Measurements from ENCODE around the gene ETV4. TPM values are rescaled to one million over a fixed set of nuclear protein-coding genes. Genes with fewer than 3 reads are reported as not detected.

Gene ETV4
- total RNA-seq, 1 donor from 2014 or later: 7.9 TPM

- DNase-seq (ENCODE audit: low read depth): no peak
These were observed 27.6 kb upstream of the ETV4 start for GRCh38 chr17:43573579-43574321.

GRCh38 chr17:43572368-43572980 is 26.3 kb upstream of the ETV4 start:
- DNase-seq (ENCODE audit: low read depth): no peak

DNA sequence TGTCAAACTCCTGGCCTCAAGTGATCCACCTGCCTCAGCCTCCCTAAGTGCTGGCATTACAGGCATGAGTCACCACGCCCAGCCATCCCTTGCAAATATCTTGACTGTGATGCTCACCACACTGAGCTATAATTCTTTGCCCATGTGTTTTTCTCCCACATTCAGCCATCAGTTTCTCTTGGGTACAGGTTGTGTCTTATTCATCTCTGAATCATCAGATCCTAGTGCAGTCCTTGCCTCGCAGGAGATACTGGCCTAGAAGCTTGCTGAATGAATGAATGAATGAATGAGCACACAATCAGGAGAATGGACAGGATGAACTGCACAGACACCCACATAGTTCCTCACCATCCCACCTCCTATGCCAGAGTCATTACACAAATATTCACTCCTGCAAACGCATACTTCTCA is 24.4 kb upstream of the ETV4 start:
- peak; percentile 54 for DNase-seq (ENCODE audit: low read depth)

DNA sequence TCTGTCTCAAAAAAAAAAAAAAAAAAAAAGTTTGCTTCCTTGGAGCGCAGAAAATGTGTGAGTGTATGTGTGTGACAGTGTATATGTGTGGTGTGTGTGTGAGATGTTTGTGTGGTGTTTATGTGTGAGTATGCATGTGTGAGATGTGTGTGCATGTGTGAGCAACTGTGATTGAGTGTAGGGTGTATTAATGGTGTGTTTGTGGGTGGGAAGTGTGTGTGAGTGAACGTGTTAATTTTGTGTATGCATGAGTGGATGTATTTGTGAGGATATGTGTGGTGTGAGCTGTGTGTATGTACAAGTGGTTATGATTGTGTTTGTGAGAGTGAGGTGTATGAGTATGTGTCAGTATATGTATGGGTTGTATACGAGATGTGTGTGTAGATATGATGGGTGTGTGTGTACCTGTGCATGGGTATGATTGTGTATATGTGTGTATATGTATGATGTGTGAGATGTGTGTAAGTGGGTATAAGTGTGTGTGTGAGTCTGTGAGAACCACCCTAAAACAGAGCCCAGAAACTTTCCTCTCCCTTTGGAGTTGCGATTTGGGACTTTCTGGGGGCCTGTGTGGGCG is 22.5 kb upstream of the ETV4 start:
- no peak for DNase-seq (ENCODE audit: low read depth)

GRCh38 chr17:43563600-43564594 is 17.8 kb upstream of the ETV4 start:
- no peak for DNase-seq (ENCODE audit: low read depth)

DNA sequence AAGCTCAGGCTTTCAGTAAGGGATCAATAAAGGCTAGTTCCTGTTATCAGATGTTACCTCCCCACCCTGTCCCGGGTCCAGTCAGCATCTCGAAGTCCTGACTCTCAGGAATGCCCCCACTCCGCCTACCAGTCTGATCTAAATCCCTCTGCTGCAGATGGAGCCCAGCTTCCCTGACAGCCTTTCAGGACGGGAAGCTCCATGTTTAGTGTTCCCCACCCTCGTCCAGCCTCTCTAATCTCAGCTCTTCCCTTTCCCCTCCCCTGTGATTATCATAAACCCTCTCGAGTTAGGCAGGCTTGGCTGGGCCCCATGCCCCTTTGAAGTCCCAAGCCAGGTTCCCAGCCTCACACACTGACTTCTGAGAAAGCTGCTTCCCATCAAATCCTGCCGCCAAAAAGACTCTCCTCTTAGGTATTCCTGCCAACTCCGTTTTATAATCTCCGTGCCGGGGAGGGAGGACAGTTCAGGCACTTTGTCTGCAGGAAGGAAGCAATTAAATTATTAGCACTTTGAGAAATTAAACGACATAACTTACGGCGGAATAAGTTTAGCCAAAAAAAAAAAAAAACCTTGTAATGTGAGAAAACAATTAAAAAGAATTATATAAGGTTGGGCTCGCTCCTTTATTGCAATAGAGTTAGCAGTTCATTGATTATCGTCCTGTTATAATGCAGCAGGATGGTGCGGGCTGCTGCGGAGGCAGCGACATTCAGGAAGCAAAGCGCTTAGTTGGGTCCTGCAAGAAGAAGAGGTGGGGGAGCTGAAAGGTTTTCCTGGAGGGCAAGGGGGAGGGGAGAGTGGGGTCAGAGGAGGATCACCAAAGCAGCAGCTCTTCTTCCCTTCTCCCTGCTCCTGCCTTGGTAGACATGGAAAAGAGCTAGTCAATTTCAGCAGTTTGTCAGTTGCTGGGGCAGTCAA is 16.8 kb upstream of the ETV4 start:
- DNase-seq (ENCODE audit: low read depth): no peak

- DNase-seq (ENCODE audit: low read depth): no peak
These were observed 14.6 kb upstream of the ETV4 start for GRCh38 chr17:43560461-43561427.

- no peak for DNase-seq (ENCODE audit: low read depth)
These were observed 13.1 kb upstream of the ETV4 start for GRCh38 chr17:43559161-43559816.

- no peak for DNase-seq (ENCODE audit: low read depth)
These were observed 12.6 kb upstream of the ETV4 start for GRCh38 chr17:43558805-43559160.

DNA sequence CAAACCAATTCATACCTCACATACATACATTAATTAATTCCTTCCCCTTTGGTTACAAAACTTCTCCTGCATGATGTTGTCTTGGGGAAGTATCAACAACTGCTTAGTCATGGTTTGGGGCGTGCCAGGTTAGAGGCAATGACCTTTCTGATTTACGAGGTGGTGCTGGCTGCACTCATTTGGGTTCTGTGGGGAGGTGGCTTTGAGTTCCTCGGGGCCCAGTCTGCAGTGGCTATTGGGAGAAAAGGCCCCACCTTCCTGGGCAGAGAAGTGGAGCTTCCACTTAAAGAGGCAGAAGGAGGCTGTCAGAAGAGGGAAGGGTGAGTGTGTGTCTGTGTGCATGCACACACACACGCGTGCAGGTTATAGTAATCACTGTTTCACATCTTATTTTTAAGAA is 10.2 kb upstream of the ETV4 start:
- DNase-seq (ENCODE audit: low read depth): peak; percentile 33

GRCh38 chr17:43554857-43555256 is 8.7 kb upstream of the ETV4 start:
- DNase-seq (ENCODE audit: low read depth): no peak

GRCh38 chr17:43553573-43553972 is 7.4 kb upstream of the ETV4 start:
- no peak for DNase-seq (ENCODE audit: low read depth)

- DNase-seq (ENCODE audit: low read depth): no peak
These were observed 6.2 kb upstream of the ETV4 start for GRCh38 chr17:43552229-43552837.

DNA sequence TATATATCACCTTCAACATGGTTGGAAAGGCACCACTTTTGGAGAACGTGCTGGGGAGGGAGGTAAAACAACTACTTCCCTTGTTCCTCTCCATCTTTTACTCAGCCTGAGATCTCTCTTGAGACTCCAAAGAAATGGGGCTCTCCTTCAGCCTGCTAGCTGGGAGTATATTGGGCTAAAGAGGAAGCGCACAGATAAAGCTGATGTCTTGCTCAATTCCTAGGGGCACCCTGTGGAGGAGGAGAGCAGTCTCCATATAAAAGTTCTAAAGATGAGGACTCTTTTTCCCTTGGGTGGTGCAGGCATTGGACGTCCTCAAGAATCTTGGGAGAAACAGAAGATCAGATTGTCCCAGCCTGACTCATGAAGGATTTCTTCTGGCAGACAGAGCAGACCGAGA is 4.6 kb upstream of the ETV4 start:
- DNase-seq (ENCODE audit: low read depth): no peak

- DNase-seq (ENCODE audit: low read depth): no peak
These were observed 3.4 kb upstream of the ETV4 start for GRCh38 chr17:43549496-43549895.

DNA sequence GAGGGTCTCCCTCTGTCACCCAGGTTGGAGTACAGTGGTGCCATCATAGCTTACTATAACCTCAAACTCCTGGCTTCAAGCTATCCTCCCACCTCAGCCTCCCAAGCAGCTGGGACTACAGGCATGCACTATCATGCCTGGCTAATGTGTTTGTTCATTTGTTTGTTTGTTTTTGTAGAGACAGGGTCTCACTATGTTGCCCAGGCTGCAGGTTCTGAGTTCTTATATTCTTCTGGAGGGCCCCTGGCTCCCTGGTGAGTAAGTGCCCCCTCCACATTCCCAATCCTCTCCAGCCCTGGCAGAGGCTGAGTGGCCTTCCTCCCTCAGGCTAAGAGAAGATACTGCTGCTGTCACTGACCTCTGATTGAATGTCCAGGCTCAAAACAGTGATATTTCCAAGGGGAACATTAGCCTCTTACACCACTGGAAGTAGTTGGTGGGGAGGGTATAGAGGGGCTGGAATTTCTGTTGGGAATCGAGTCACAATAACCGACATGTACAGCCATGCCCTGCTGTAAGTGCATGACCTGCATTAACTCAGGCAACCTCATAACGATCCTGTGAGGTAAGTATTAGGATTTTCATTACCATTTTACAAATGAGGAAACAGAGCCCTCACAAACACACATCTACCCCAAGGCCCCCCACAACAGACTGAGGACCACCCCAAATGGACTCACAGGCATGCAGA is 2.7 kb upstream of the ETV4 start:
- DNase-seq (ENCODE audit: low read depth): no peak

- DNase-seq (ENCODE audit: low read depth): no peak
These were observed 1.6 kb upstream of the ETV4 start for GRCh38 chr17:43547659-43548256.
